Measurements from ENCODE around the gene RASSF7. TPM values are rescaled to one million over a fixed set of nuclear protein-coding genes. Genes with fewer than 3 reads are reported as not detected.

The RASSF7 gene
- total and polyA plus RNA-seq, 2 experiments from 2014 or later = 11.9 to 18.8 TPM

GRCh38 chr11:581342-581741, 20.6 kb downstream of the RASSF7 start:
- Histone ChIP-seq H3K36me3 (ENCODE audit: low read depth) (no peaks in the 10 kb centered on the region; the same call in 1 of the 2 replicates), H3K9me2 (ENCODE audit: insufficient read depth) (no peaks in the 10 kb centered on the region), H3K4me1 (ENCODE audit: insufficient read depth) (peaks cover 16% of the 10 kb centered on the region), H3K27ac (no peak overlapping the region), H3K4me3 (no peak overlapping the region), H2AFZ (no peak overlapping the region), H3K9ac (no peak overlapping the region), H3K9me3 (ENCODE audit: low read depth) (no peaks in the 10 kb centered on the region), H3K27me3 (replicated peaks; ENCODE audit: insufficient read depth) (no peaks in the 10 kb centered on the region), H4K20me1 (ENCODE audit: insufficient read depth) (peaks cover 20% of the 10 kb centered on the region; the same call in 1 of the 2 replicates), H3K79me2 (ENCODE audit: insufficient read depth) (peaks cover 95% of the 10 kb centered on the region), H3K4me2 (ENCODE audit: unreplicated experiment) (no peak overlapping the region), H3F3A (ENCODE audit: insufficient read depth) (peaks cover 10% of the 10 kb centered on the region)
- DNase-seq = no peak
- 79% methylated on average over 14 of the region's 14 CpGs for WGBS, 2 experiments (ENCODE audit: low coverage in 1 of 2, low lambda C conversion rate in 2 of 2, missing lambda C conversion rate in 2 of 2)
- in situ Hi-C loops (cut with MboI) = no loop called here
- no peak for TF ChIP-seq EZH2 (IDR thresholded peaks at IDR 0.05; ENCODE audit: insufficient read depth, poor library complexity, severe bottlenecking)
- TF ChIP-seq EZH2phosphoT487 (IDR thresholded peaks at IDR 0.05; ENCODE audit: insufficient read depth, low read depth) = no peak

DNA sequence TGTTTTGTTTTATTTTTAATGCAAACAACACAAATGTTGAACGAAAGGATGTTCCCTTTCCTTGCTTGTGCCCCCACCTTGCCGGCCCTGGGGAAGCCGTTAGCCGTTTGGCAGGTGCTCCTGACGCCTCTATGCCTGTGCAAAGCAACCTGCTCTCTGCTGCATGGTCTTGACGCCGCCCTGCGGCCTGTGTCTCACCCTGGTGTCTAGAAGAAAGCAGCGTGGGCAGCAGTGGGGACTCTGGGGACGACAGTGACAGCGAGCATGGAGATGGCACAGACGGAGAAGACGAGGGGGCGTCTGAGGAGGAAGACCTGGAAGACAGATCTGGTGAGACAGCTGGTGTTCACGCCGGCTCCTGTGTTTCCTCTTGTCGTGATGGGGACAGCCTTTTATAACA, 21.0 kb downstream of the RASSF7 start:
- 81 to 83% methylated on average over 17 of the region's 17 CpGs for WGBS, 2 experiments (ENCODE audit: low coverage in 1 of 2, low lambda C conversion rate in 2 of 2, missing lambda C conversion rate in 2 of 2)
- H3K9ac ChIP-seq = no peak overlapping the region
- H3K27ac ChIP-seq = no peak overlapping the region
- no peak overlapping the region for H2AFZ ChIP-seq
- no peak overlapping the region for H3K4me2 ChIP-seq (ENCODE audit: unreplicated experiment)
- H3K4me1 ChIP-seq (ENCODE audit: insufficient read depth) = peaks cover 16% of the 10 kb centered on the region
- H3K36me3 ChIP-seq (ENCODE audit: low read depth) = no peaks in the 10 kb centered on the region; the same call in 1 of the 2 replicates
- DNase-seq = no peak
- H3K4me3 ChIP-seq = no peak overlapping the region
- peaks cover 20% of the 10 kb centered on the region; the same call in 1 of the 2 replicates for H4K20me1 ChIP-seq (ENCODE audit: insufficient read depth)
- in situ Hi-C loops (cut with MboI) = no loop called here
- peaks cover 99% of the 10 kb centered on the region for H3K79me2 ChIP-seq (ENCODE audit: insufficient read depth)
- TF ChIP-seq EZH2phosphoT487 (IDR thresholded peaks at IDR 0.05; ENCODE audit: insufficient read depth, low read depth) = no peak
- TF ChIP-seq EZH2 (IDR thresholded peaks at IDR 0.05; ENCODE audit: insufficient read depth, poor library complexity, severe bottlenecking) = no peak
- no peaks in the 10 kb centered on the region for H3K27me3 ChIP-seq (replicated peaks; ENCODE audit: insufficient read depth)
- H3K9me3 ChIP-seq (ENCODE audit: low read depth) = no peaks in the 10 kb centered on the region
- H3K9me2 ChIP-seq (ENCODE audit: insufficient read depth) = no peaks in the 10 kb centered on the region
- H3F3A ChIP-seq (ENCODE audit: insufficient read depth) = peaks cover 10% of the 10 kb centered on the region

DNA sequence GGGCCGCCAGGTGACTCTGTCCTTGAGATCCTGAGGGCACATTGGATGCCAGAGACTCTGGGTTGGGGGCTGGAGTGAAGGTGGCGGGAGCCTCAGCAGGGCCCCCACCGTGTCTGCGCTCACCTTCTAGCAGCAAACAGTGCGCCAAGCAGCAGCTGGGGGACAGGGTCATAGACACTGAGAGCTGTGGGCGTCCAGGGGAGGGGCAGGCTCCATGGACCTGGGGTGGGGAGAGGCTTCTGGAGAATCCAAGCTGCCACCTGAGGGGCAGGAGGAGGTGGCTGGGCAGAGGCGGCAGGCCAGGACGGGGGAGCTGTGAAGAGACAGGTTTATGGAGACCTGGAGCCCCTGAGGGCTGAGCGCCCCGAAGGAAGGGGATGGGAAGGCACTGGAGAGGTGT, 23.5 kb downstream of the RASSF7 start:
- 96% methylated on average over 9 to 10 of the region's 10 CpGs for WGBS, 2 experiments (ENCODE audit: low coverage in 1 of 2, low lambda C conversion rate in 2 of 2, missing lambda C conversion rate in 2 of 2)
- Histone ChIP-seq H3K4me1 (ENCODE audit: insufficient read depth) (0 out of 2 replicates have a peak, but pooled peaks cover 4% of the 10 kb centered on the region), H3K36me3 (ENCODE audit: low read depth) (peaks cover 5% of the 10 kb centered on the region; the same call in 1 of the 2 replicates), H3K27me3 (replicated peaks; ENCODE audit: insufficient read depth) (no peaks in the 10 kb centered on the region), H2AFZ (no peak overlapping the region), H3K9me3 (ENCODE audit: low read depth) (no peaks in the 10 kb centered on the region), H3K4me2 (ENCODE audit: unreplicated experiment) (no peak overlapping the region), H4K20me1 (ENCODE audit: insufficient read depth) (peaks cover 14% of the 10 kb centered on the region; the same call in 1 of the 2 replicates), H3K79me2 (ENCODE audit: insufficient read depth) (peaks cover 97% of the 10 kb centered on the region), H3K27ac (no peak overlapping the region), H3K9me2 (ENCODE audit: insufficient read depth) (no peaks in the 10 kb centered on the region), H3K9ac (no peak overlapping the region), H3F3A (ENCODE audit: insufficient read depth) (no peaks in the 10 kb centered on the region), H3K4me3 (no peak overlapping the region)
- no peak for DNase-seq
- in situ Hi-C loops (cut with MboI) = no loop called here
- TF ChIP-seq EZH2phosphoT487 (IDR thresholded peaks at IDR 0.05; ENCODE audit: insufficient read depth, low read depth) (no peak), EZH2 (IDR thresholded peaks at IDR 0.05; ENCODE audit: insufficient read depth, poor library complexity, severe bottlenecking) (no peak)

- Histone ChIP-seq H3K27ac (no peak overlapping the region), H3K4me3 (no peak overlapping the region), H3K4me2 (ENCODE audit: unreplicated experiment) (no peak overlapping the region), H3K36me3 (ENCODE audit: low read depth) (peaks cover 5% of the 10 kb centered on the region; the same call in 1 of the 2 replicates), H3K9me3 (ENCODE audit: low read depth) (no peaks in the 10 kb centered on the region), H3F3A (ENCODE audit: insufficient read depth) (no peaks in the 10 kb centered on the region), H4K20me1 (ENCODE audit: insufficient read depth) (0 out of 2 replicates have a peak, but pooled peaks cover under 1% of the 10 kb centered on the region), H3K27me3 (replicated peaks; ENCODE audit: insufficient read depth) (no peaks in the 10 kb centered on the region), H3K79me2 (ENCODE audit: insufficient read depth) (peaks cover 93% of the 10 kb centered on the region), H3K9me2 (ENCODE audit: insufficient read depth) (no peaks in the 10 kb centered on the region), H3K9ac (no peak overlapping the region), H2AFZ (no peak overlapping the region), H3K4me1 (ENCODE audit: insufficient read depth) (0 out of 2 replicates have a peak, but pooled peaks cover 4% of the 10 kb centered on the region)
- 87 to 88% methylated on average over 29 to 32 of the region's 32 CpGs for WGBS, 2 experiments (ENCODE audit: low coverage in 1 of 2, low lambda C conversion rate in 2 of 2, missing lambda C conversion rate in 2 of 2)
- in situ Hi-C loops (cut with MboI) = no loop called here
- no peak for TF ChIP-seq EZH2 (IDR thresholded peaks at IDR 0.05; ENCODE audit: insufficient read depth, poor library complexity, severe bottlenecking)
- no peak for TF ChIP-seq EZH2phosphoT487 (IDR thresholded peaks at IDR 0.05; ENCODE audit: insufficient read depth, low read depth)
- no peak for DNase-seq
Measured at GRCh38 chr11:586376-587316, 25.9 kb downstream of the RASSF7 start.

All from GM23248 (cell line).